Measurements from ENCODE around the gene AFG1L.

AFG1L gene

DNA sequence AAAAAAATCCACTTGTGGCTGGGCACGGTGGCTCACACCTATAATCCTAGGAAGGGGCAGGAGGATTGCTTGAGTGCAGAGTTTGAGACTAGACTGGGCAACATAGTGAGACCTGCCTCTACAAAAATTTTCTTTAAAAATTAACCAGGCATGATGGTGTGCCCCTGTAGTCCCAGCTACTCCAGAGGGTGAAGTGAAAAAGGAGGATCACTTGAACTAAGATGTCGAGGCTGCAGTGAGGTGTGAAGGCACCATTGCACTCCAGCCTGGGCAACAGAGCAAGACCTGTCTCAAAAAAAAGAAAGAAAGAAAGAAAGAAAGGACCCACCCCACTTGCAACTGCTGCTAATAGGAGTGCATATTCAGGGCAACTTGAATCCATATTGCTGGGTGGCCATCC is 20.3 kb upstream of the AFG1L start:
- DNase-seq (no peak), ATAC-seq (ENCODE audit: insufficient read depth, low read depth) (no peak)
- no peaks in the 10 kb centered on the region for H3K9me3 ChIP-seq (ENCODE audit: insufficient read depth, low read length, severe bottlenecking)
- TF ChIP-seq CTCF (IDR thresholded peaks at IDR 0.05; ENCODE audit: borderline replicate concordance, extremely low read depth, low read length, poor library complexity, severe bottlenecking) = no peak
- TF ChIP-seq EZH2 (IDR thresholded peaks at IDR 0.05; ENCODE audit: borderline replicate concordance, low read depth, low read length, severe bottlenecking) = no peak
- H3K9ac ChIP-seq (ENCODE audit: low read depth, low read length) = no peak overlapping the region
- no peaks in the 10 kb centered on the region for H3K36me3 ChIP-seq (ENCODE audit: insufficient read depth, low read length)
- no peak overlapping the region for H2AFZ ChIP-seq (ENCODE audit: low read depth, low read length)
- no peaks in the 10 kb centered on the region for H3K27me3 ChIP-seq (ENCODE audit: insufficient read depth, low read length, poor library complexity)
- no peak overlapping the region for H3K4me3 ChIP-seq (ENCODE audit: low read depth in 1 of 2, low read length in 2 of 2)
- no peak overlapping the region for H3K27ac ChIP-seq (ENCODE audit: low read length)
- H3K79me2 ChIP-seq (ENCODE audit: insufficient read depth, low read length) = no peaks in the 10 kb centered on the region
- no peak overlapping the region for H3K4me2 ChIP-seq (ENCODE audit: insufficient read depth, low read length)
- no peaks in the 10 kb centered on the region for H3K4me1 ChIP-seq (ENCODE audit: insufficient read depth, low read length)
- no peaks in the 10 kb centered on the region for H4K20me1 ChIP-seq (ENCODE audit: insufficient read depth, low read length)

GRCh38 chr6:108275976-108276375 is 18.9 kb upstream of the AFG1L start:
- Histone ChIP-seq H3K27ac (ENCODE audit: low read length) (no peak overlapping the region), H3K79me2 (ENCODE audit: insufficient read depth, low read length) (no peaks in the 10 kb centered on the region), H2AFZ (ENCODE audit: low read depth, low read length) (no peak overlapping the region), H4K20me1 (ENCODE audit: insufficient read depth, low read length) (no peaks in the 10 kb centered on the region), H3K9me3 (ENCODE audit: insufficient read depth, low read length, severe bottlenecking) (no peaks in the 10 kb centered on the region), H3K4me2 (ENCODE audit: insufficient read depth, low read length) (no peak overlapping the region), H3K36me3 (ENCODE audit: insufficient read depth, low read length) (no peaks in the 10 kb centered on the region), H3K4me1 (ENCODE audit: insufficient read depth, low read length) (no peaks in the 10 kb centered on the region), H3K27me3 (ENCODE audit: insufficient read depth, low read length, poor library complexity) (no peaks in the 10 kb centered on the region), H3K4me3 (ENCODE audit: low read depth in 1 of 2, low read length in 2 of 2) (no peak overlapping the region), H3K9ac (ENCODE audit: low read depth, low read length) (no peak overlapping the region)
- no peak for DNase-seq
- no peak for TF ChIP-seq EZH2 (IDR thresholded peaks at IDR 0.05; ENCODE audit: borderline replicate concordance, low read depth, low read length, severe bottlenecking)
- no peak for TF ChIP-seq CTCF (IDR thresholded peaks at IDR 0.05; ENCODE audit: borderline replicate concordance, extremely low read depth, low read length, poor library complexity, severe bottlenecking)
- no peak for ATAC-seq (ENCODE audit: insufficient read depth, low read depth)

- Histone ChIP-seq H3K27ac (ENCODE audit: low read length) (no peak overlapping the region), H3K4me1 (ENCODE audit: insufficient read depth, low read length) (no peaks in the 10 kb centered on the region), H3K36me3 (ENCODE audit: insufficient read depth, low read length) (no peaks in the 10 kb centered on the region), H3K79me2 (ENCODE audit: insufficient read depth, low read length) (no peaks in the 10 kb centered on the region), H3K27me3 (ENCODE audit: insufficient read depth, low read length, poor library complexity) (no peaks in the 10 kb centered on the region), H3K9me3 (ENCODE audit: insufficient read depth, low read length, severe bottlenecking) (no peaks in the 10 kb centered on the region), H3K4me2 (ENCODE audit: insufficient read depth, low read length) (no peak overlapping the region), H3K4me3 (ENCODE audit: low read depth in 1 of 2, low read length in 2 of 2) (no peak overlapping the region), H3K9ac (ENCODE audit: low read depth, low read length) (no peak overlapping the region), H4K20me1 (ENCODE audit: insufficient read depth, low read length) (no peaks in the 10 kb centered on the region), H2AFZ (ENCODE audit: low read depth, low read length) (no peak overlapping the region)
- no peak for ATAC-seq (ENCODE audit: insufficient read depth, low read depth)
- no peak for DNase-seq
- TF ChIP-seq CTCF (IDR thresholded peaks at IDR 0.05; ENCODE audit: borderline replicate concordance, extremely low read depth, low read length, poor library complexity, severe bottlenecking) (no peak), EZH2 (IDR thresholded peaks at IDR 0.05; ENCODE audit: borderline replicate concordance, low read depth, low read length, severe bottlenecking) (no peak)
These were observed 17.6 kb upstream of the AFG1L start for GRCh38 chr6:108277295-108277694.

- ATAC-seq (ENCODE audit: insufficient read depth, low read depth) = no peak
- Histone ChIP-seq H3K36me3 (ENCODE audit: insufficient read depth, low read length) (no peaks in the 10 kb centered on the region), H3K4me2 (ENCODE audit: insufficient read depth, low read length) (no peak overlapping the region), H3K9ac (ENCODE audit: low read depth, low read length) (no peak overlapping the region), H3K9me3 (ENCODE audit: insufficient read depth, low read length, severe bottlenecking) (no peaks in the 10 kb centered on the region), H3K4me3 (ENCODE audit: low read depth in 1 of 2, low read length in 2 of 2) (no peak overlapping the region), H4K20me1 (ENCODE audit: insufficient read depth, low read length) (no peaks in the 10 kb centered on the region), H3K27ac (ENCODE audit: low read length) (no peak overlapping the region), H3K4me1 (ENCODE audit: insufficient read depth, low read length) (no peaks in the 10 kb centered on the region), H3K79me2 (ENCODE audit: insufficient read depth, low read length) (no peaks in the 10 kb centered on the region), H2AFZ (ENCODE audit: low read depth, low read length) (no peak overlapping the region), H3K27me3 (ENCODE audit: insufficient read depth, low read length, poor library complexity) (no peaks in the 10 kb centered on the region)
- DNase-seq = no peak
- no peak for TF ChIP-seq CTCF (IDR thresholded peaks at IDR 0.05; ENCODE audit: borderline replicate concordance, extremely low read depth, low read length, poor library complexity, severe bottlenecking)
- TF ChIP-seq EZH2 (IDR thresholded peaks at IDR 0.05; ENCODE audit: borderline replicate concordance, low read depth, low read length, severe bottlenecking) = no peak
These were observed 17.0 kb upstream of the AFG1L start for GRCh38 chr6:108277831-108278230.
